Testis (tissue), 2 donors: ENCODE measurements around the gene PKNOX2.

ENCODE experiments used
- CTCF ChIP-seq, 3 experiments: fragments of 450-650 bp in 2 of 3; fragments of 200-600 bp in 1 of 3; sonication (generic) in 1 of 3; IDR thresholded peaks; one replicate each; pipeline ENCODE4 v1.5.1; 2016 to 2019; ENCODE audit warnings: antibody characterized with exemption in 3 of 3, mild to moderate bottlenecking in 2 of 3, moderate library complexity in 1 of 3
- POLR2A ChIP-seq: fragments of 450-650 bp; IDR thresholded peaks from one replicate; pipeline ENCODE4 v1.6.1; 2017; ENCODE audit warnings: antibody characterized with exemption, mild to moderate bottlenecking, moderate library complexity

- TF ChIP-seq CTCF (IDR thresholded peaks at IDR 0.05): no peak
- TF ChIP-seq POLR2A: no peak
Measured at GRCh38 chr11:125412509-125412908, 248.0 kb downstream of the PKNOX2 start.
